HG03097 (cell line): Measurements from ENCODE around the gene DBI.
"Not testable (repeated sequence)": the region's sequence is repeated elsewhere in the genome, so short reads cannot be mapped to it uniquely, and the experiment has no call there.

ENCODE experiments used
- ATAC-seq: cut with Tn5 transposase; IDR thresholded peaks from one replicate; pipeline ENCODE4 v1.9.1; 2021; ENCODE audit not compliant: unreplicated experiment, low FRiP score

Gene DBI

DNA sequence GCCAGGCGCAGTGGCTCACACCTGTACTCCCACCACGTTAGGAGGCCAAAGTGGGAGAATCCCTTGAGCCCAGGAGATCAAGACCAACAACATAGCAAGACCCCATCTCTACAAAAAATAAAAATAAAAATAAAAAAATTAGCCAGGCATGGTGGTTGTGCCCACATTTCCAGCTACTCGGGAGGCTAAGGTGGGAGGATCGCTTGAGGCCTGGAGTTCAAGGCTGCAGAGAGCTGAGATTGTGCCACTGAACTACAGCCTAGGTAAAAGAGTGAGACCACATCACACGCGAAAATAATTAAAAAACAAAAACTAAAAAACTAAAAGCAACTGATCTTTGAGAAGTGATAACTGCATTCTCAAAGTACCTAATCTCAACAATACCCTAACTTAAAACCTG is 2.0 kb upstream of the DBI start:
- ATAC-seq, result no peak

DNA sequence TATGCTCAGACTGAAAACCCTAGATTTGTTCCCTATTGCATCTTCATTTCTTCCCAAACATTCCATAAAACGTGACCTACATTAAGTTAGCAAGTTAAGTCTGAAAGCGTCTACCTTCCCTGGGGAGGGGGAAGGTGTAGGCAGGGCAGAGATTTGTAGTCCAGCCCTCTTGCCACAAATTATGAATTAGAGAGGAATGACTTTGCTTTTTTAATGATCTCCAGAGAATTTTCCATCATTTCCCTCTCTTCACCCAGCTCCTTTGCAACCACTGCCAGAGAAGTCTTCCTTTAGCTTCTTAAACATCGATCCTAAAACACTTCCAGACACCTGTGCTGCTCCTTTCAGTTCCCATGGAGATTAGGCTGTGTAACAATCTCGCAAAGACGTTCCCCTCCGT is 1.3 kb upstream of the DBI start:
- ATAC-seq, result no peak

DNA sequence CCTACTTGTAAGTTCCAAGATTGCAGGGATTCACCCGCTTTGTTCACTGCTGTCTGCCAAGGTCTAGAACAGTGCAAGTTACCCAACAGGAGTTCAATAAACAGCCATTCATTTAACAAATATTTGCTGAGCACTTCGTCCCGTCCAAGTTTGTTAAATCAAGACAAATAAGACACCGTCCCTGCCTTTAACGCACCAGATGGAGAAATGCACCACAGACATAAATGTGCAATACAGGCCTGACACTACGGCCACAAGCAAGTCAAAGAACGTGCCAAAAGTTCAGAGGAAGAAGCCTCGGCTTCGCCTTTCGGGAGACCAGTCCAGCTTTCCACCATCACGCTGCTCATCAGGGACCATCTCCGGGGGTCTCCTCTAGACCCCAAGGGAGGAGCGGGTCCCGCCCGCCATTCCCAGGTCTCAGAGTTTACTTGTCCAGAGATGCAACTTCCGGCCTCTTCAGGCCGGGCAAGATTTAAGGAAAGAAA is 572 bp upstream of the DBI start:
- no peak for ATAC-seq

DNA sequence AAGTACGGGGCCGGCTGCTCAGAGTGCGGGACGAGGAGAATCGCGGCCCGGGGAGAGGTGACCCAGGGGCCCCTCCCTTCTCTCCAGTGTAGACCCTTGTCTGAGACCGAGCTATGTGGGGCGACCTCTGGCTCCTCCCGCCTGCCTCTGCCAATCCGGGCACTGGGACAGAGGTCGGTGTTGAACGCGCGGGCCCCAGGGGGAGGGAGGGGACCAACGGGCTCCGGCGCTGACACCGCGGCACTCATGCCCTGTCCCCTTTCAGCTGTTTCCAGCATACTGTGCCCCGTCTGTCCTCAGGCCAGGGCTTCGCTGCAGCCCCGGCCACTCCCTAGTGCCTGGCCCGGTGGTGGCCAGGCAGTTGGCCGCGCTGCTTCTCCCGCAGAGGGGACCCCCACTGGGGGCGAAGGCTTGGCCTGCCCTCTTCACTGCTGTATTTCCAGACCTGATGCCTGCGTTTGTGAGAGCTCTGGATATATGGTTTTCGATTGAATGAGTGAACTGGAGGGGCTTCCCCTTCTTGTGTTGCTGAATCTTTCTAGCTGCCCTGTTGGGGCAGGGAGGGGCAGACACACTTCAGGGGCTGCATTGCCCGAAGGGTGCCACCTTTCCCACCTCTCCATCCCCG is 809 bp downstream of the DBI start:
- ATAC-seq, result peak; percentile 17

GRCh38 chr2:119369845-119370244 is 3.1 kb downstream of the DBI start:
- no peak for ATAC-seq

DNA sequence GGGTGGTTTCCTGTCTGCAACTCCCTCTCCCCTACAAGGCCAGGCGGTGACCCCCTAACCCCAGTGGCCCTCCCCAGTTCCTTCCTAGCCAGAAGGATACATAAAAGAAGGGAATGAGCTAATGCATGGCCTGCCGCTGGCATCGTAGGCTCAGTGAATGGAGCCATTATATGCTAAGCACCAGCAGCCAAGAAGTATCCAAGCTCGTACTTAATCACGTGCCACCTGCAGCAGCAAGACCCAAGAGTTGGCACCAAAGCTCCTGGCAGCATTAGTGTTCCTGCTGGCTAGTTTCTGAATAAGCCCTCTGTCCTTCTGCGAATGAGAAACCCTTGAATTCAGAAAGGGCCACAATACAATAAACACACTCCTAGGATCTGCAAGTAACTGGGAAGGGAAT is 4.3 kb downstream of the DBI start:
- no peak for ATAC-seq

- ATAC-seq, result no peak
Observed at GRCh38 chr2:119372778-119373568, 6.2 kb downstream of the DBI start.

GRCh38 chr2:119373907-119374745 is 7.3 kb downstream of the DBI start:
- not testable (repeated sequence) for ATAC-seq

GRCh38 chr2:119376406-119376805 is 9.6 kb downstream of the DBI start:
- ATAC-seq, result not testable (repeated sequence)

DNA sequence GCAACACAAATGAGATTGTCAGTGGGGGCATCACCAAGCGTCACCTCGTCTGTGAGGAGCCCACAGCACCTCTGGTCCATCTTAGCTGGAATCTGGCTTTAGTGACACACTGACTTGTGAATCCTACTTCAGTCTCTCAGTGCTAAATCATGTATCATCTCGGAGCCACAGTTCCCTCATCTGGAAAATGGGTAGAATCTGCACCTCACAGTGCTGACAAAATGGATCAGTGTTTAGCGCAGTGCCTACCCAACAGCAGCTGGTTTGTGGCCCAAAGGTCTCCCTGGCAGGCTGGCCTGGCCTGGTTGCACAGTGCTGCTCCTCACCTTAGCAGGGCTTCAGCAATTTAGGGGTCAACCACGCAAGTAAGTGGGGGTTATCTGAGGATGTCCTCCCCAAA is 10.0 kb downstream of the DBI start:
- no peak for ATAC-seq

GRCh38 chr2:119377294-119377992 is 10.7 kb downstream of the DBI start:
- ATAC-seq, result no peak

DNA sequence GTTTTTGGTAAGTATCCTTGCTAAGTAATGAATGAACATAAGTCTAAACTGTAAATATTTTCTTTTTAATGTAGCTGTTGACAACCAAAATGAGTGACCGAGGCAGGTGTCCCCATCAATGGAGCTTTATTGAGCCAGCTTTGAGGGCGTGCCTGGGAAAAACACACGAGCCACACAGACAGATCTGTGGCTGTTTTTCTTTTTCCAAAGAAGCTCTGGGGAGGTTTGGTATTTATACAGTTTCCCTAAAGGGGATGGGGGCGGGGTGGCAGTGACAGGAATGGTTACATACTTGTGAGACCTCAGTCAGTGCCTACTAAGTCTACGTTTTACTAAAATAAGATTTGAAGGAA is 11.2 kb downstream of the DBI start:
- ATAC-seq, result no peak

- ATAC-seq, result no peak
Observed at GRCh38 chr2:119378566-119378965, 11.8 kb downstream of the DBI start.

GRCh38 chr2:119383410-119384140 is 16.8 kb downstream of the DBI start:
- no peak for ATAC-seq

DNA sequence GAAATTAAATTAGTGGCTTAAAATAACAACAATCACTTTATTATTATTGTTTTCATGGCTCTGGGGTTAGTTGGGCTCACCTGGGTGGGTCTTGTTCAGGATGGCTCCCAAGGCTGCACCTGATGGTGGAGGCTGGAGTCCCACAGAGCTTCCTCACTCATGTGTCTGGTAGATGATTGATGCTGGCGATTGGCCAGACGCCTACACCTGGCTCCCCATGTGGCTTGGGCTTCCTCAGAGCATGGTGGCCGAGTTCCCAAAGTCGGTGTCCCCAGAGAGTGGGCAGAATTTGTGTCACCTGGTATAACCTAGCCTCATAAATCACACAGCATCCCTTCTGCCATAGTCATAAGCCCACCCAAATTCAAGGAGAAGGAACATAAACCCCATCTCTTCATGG is 18.2 kb downstream of the DBI start:
- no peak for ATAC-seq

GRCh38 chr2:119385466-119385865 is 18.7 kb downstream of the DBI start:
- no peak for ATAC-seq

GRCh38 chr2:119387381-119388129 is 20.8 kb downstream of the DBI start:
- ATAC-seq, result peak; percentile 78

DNA sequence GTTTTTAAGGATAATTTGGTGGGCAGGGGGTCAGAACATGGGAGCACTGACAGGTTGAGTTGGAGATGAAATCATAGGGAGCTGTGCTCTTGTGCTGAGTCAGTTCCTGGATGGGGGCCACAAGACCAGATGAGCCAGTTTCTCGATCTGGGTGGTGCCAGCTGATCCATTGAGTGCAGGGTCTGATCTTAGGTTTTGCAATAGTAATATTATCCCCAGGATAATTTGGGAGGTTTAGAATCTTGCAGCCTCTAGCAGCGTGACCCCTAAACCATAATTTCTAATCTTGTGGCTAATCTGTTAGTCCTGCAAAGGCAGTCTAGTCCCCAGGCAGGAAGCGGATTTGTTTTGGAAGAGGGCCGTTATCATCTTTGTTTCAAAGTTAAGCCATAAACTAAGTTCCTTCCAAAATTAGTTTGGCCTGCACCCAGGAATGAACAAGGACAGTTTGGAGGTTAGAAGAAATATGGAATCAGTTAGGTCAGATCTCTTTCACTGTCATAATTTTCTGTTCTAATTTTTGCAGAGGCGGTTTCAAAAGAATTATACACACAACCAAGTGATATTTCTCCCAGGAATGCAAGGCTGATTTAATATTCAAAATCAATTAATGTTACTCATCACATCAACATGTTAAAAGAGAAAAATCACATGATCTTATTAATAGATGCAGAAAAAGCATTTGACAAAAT is 23.0 kb downstream of the DBI start:
- no peak for ATAC-seq
